Stimulated activated CD8-positive, alpha-beta memory T cell treated with anti-CD3 and anti-CD28 coated beads, Interleukin-15, amount 100 ng/mL, for 1 hour (primary cell): ENCODE measurements around the gene LIPG.
"Not testable (repeated sequence)": the region's sequence is repeated elsewhere in the genome, so short reads cannot be mapped to it uniquely, and the experiment has no call there.

ENCODE experiments used
- DNase-seq: peaks from one replicate; pipeline ENCODE4 v3.0.0-alpha.2; 2020; ENCODE audit warnings: low read depth

Gene LIPG

DNA sequence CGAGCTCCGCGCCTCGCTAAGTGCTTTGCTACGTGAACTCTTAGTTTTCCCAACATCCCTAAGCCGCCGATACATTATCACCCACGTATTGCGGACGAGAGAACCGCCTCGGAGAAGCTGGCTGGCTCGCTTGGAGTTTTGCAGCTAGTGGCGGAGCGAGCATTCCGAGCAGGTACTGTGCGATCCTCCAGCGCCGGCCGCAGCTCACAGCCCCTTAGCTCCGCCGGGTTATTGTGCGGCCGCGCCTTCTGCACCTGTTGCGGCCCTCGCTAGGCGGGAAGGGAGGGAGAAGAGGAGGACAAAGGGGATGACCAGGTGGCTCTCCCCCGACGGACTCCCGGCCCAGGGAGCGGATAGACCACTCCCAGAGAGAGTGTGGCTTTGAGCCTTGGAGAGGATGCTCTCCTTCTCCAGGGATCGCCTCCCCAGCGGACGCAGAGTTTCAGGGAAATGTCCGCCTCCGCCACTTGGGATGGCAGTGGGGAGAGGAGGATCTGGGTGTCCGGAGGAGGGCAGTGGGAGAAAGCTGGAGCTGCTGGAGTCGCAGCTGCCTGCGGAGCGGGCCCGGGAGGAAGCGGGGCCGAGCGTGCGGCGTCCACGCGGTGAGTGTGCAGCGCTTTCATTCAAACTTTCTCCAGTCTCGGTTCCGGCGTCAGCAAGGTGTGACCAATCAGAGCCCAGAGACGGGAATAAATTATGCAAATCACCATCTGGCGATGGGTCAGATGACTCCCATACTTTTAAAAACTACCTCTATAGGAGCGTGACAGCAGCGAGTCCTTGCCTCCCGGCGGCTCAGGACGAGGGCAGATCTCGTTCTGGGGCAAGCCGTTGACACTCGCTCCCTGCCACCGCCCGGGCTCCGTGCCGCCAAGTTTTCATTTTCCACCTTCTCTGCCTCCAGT is at the start of gene LIPG:
Gene LIPG (plus strand): TSS at position 769 of the 905 bp plus-strand sequence. CDS start 252 bp downstream, outside the sequence.
- no peak for DNase-seq

GRCh38 chr18:49512876-49513275 is 49.0 kb upstream of the LIPG start:
- DNase-seq = not testable (repeated sequence)

- no peak for DNase-seq
These were observed 47.3 kb upstream of the LIPG start for GRCh38 chr18:49514577-49514976.

DNA sequence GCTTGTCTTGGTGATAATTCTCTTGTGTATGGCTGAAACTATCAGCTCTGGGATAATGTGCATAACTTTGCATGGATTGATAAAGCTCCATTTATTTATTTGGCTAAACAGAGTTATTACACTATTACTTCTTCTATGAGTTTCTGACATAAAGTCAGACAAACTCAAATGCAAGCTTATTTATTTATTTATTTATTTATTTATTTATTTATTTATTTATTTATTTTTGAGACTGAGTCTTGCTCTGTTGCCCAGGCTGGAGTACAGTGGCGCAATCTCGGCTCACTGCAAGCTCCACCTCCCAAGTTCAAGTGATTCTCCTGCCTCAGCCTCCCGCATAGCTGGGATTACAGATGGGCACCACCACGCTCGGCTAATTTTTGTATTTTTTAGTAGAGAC is 46.9 kb upstream of the LIPG start:
- not testable (repeated sequence) for DNase-seq

GRCh38 chr18:49515516-49515915 is 46.3 kb upstream of the LIPG start:
- DNase-seq = no peak

DNA sequence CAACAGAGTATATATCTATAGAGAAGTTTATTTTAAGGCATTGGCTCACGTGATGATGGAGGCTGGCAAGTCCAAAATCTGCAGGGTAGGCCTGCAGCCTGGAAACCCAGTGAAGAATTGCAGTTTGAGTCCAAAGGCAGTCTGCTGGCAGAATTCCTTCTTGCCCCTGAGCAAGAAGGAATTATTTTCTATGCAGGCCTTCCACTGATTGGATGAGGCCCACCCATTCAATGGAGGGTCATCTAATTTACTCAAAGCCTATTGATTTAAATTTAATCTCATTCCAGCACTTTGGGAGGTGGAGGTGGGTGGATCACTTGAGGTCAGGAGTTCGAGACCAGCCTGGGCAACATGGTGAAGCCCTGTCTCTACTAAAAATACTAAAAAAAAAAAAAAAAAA is 44.4 kb upstream of the LIPG start:
- no peak for DNase-seq

DNA sequence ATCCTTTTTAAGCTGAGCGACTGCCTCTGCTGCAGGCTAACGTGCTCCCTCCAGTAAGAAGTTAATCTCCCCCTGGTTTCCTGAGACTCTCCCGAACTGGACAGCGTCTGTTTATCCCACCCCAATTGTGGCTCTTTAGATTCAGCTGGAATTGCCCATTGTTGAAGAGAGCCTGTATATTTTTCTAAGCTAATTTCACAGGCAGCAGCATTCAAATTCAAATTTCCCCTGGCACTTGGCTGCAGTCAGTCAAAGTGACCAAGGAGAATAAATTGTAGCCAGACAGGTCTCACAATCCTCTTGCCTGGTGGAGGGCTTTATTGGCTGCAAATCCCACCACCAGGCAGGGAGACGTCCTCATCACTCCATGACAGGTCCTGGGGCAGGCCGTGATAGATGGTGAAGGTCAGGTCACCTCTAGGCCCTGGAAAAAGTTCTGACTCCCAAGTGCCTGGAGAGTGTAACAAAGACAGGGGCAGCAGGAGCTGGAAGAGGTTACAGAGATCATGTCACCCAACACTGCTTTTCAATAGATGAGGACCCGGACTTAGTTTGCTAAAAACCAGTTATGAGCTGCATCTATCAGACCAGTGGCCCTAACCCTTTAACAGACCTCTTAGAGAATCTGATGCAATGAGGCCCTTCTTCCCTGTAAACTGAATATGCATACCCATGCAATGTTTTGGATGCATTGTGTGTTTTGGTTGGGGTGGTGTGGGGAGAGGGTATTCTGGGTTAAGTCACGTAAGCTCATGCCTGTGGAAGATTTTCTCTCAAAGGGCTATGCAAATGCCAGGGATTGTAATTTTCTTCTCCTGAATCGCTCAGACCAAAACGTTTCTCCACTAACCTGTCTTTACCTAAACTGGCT is 42.5 kb upstream of the LIPG start:
- no peak for DNase-seq

DNA sequence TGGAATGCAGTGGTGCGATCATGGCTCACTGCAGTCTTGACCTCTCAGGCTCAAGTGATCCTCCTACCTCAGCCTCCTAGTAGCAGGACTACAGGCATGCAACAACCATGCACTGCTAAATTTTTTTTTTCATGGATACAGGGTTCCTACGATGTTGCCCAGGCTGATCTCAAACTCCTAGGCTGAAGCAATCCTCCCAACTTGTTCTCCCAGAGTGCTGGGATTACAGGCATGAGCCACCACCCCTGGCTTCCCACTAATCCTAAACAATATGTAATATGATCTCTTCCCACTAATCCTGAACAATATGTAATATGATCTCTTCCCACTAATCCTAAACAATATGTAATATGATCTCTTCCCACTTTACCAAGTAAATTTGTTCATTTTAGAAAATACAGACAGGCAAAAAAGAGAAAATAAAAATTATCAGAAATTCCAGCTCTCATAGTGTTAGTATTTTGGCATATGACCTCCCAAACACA is 41.2 kb upstream of the LIPG start:
- no peak for DNase-seq

DNA sequence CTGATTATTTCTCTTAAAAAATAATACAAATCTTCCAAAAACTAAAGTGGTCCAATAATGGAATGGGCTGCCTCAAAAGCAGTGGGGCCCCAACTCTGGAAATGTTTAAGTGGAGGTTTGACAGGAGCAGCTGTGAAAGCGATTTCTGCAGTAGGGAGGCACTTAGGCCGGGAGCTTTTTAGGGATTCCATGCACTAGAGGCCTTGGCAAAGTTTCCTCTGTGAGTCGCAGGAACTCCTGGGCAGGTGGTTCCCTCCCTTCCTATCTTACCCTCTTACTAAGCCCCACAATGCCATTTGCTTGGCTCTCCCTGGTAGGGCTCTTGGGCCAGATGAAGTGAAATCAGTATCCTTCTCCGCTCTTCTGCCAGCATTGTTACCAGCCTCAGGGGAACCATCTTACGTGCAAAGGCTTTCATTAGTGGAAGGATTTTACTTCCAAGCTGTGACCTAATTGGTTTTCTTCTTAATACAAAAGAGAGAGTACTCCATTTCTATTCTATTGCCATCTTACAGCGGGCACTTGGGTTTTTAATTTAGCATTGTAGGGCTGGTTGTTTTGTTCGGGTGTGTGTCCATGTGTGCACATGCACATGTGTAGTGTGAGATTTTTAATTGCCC is 40.5 kb upstream of the LIPG start:
- DNase-seq = no peak

DNA sequence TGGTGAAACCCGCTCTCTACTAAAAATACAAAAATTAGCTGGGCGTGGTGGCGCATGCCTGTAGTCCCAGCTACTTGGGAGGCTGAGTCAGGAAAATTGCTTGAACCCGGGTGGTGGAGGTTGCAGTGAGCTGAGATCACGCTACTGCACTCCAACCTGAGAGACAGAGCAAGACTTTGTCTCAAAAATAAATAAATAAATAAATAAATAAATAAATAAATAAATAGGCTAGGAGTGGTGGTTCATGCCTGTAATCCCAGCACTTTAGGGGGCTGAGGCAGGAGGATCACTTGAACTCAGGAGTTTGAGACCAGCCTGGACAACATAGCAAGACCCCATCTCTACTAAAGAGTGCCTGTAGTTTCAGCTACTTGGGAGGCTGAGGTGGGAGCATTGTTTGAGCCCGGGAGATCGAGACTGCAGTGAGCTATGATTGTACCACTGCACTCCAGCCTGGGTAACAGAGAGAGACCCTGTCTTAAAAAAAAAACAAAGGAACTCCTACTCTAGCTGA is 38.2 kb upstream of the LIPG start:
- DNase-seq = not testable (repeated sequence)

- no peak for DNase-seq
These were observed 37.5 kb upstream of the LIPG start for GRCh38 chr18:49524349-49524748.

DNA sequence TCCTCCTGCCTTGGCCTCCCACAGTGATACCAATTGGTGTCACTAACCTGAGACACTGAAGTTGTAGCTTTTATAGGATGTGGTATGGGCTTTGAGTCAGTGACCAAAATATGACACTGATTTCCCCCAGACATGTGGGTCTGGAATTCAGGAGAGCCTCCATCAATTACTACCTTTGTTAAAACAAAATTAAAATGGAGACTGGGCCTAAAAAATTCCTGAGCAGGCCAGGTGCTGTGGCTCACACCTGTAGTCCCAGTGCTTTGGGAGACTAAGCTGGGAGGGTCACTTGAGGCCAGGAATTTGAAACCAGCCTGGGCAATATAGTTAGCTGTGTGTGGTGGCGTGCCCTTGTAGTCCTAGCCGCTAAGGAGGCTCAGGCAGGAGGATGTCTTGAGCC is 36.9 kb upstream of the LIPG start:
- DNase-seq = no peak

DNA sequence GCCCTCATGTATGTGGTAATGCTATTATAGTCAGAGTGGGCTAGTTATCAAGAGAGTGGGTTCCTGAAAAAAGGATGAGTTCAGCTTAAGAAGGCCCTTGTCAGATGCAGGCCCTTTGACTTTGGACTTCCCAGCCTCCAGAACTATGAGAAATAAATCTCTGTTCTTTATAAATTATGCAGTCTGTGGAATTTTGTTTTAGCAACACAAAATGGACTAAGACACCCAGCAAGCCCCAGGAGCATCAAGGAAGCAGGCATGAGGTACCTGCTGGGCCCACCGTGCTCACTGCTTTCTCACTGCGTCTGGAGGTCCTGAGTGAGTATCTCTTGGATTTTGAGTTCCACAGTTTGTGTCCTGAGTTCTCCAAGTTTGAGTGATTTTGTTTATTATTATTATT is 35.9 kb upstream of the LIPG start:
- DNase-seq = no peak

DNA sequence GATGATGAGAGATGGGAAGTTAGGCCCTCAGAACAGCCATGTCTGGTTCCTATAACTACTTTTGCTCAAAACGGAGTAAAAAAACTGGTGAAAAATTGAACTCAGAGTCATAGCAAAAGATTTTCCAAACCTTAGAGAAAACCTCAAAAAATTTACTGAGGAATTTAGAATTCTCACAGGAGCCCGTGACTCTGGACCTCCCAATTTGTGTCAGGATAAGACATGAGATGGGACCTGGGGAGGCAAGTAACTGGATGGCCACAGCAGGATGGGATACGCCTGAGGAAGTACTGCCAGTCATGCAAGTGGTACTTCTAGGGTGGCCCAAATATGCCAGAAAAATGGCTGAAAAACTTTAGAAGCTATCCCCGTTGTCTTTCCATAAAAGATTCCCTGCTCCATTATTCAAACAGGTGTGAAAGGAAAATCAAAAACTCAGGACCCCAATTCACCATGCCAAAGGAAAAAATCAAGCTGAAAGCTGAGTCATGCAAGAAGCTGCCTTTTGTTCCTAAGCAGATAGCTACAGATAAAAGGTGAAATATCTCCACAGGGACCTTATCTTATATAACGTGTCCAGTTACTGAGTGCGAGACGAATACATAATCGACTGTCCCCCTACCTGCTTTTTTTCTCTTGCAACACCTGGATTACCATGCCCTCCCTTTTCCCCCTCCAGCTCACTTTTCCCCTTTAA is 34.1 kb upstream of the LIPG start:
- no peak for DNase-seq

DNA sequence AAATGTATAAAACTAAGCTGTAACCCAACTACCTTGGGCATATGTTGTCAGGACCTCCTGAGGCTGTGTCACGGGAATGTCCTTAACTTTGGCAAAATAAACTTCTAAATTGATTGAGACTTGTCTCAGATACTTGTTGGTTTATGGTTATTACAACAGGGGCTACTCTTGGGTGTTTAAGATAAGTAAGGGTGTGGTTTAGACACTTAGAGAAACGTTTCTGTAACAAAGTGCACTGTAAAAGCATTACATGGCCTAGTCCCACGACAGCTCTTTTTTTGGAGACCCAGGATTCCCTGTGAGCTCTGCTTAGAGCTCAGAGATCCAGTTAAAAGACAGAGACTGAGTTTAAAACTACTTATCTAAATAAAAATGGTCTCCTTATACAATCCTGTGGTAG is 32.3 kb upstream of the LIPG start:
- DNase-seq = no peak

DNA sequence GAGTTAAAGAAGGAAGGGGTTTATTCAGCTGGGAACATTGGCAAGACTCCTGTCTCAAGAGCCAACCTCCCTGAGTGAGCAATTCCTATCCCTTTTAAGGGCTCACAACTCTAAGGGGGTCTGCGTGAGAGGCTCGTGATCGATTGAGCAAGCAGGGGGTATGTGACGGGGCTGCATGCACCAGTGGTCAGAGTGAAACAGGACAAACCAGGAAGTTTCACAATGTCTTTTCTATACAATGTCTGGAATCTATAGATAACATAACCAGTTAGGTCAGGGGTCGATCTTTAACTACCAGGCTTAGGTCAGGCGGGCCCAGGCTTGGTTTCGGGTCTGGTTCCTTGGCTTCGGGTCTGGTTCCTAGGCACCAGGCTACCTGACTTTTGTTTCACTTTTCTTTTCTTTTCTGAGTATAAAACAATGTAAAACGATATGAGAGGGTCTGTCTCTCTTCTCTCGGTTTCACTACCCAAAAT is 30.1 kb upstream of the LIPG start:
- DNase-seq = no peak

GRCh38 chr18:49534846-49535601 is 26.8 kb upstream of the LIPG start:
- DNase-seq = no peak

GRCh38 chr18:49537232-49537896 is 24.5 kb upstream of the LIPG start:
- DNase-seq = no peak

DNA sequence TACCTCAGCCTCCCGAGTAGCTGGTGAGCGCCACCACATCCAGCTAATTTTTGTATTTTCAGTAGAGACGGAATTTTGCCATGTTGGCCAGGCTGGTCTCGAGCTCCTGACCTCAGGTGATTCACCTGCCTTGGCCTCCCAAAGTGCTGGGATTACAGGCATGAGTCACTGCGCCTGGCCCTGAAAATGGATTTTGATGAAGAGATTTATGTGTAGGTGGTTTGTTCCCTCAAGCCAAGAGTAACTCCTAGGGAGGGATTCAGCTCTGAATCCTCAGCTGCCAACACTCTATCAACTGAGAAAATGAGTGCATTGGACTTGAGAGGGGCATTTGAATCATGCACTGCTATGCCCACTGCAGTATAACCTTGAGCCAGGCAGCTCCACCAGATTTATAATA is 17.5 kb upstream of the LIPG start:
- no peak for DNase-seq

DNA sequence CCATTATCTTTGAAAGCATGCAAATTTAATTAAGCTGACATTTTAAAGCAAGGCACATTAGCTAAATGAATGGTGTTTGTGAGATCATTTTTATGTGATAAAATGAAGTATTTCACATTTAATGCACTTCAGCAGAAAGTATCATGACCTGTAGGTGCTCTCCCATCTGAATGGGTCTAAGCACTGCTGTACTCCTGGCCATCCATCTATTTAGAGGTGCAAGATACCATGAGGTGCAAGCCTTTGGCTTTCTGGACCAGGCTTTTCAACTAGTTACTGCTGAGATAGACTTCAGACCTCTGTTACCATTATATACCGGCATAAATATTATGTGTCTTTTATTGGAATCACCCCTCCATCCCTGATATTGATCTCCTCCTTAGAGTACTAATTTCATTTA is 15.6 kb upstream of the LIPG start:
- no peak for DNase-seq
